PC-9 (cell line): ENCODE measurements around the gene SPATA3.

Source experiments
- CTCF ChIP-seq: fragments of 200-600 bp; sonication (generic); conservative IDR thresholded peaks from 2 replicates; pipeline ENCODE4 v1.6.1; 2017; ENCODE audit warnings: mixed run types, antibody characterized with exemption, mild to moderate bottlenecking, moderate library complexity
- EZH2 ChIP-seq: fragments of 200-600 bp; sonication (generic); IDR thresholded peaks from 2 replicates; pipeline ENCODE4 v1.8.0; 2017; ENCODE audit warnings: antibody characterized with exemption, low read depth

- TF ChIP-seq CTCF (peak; percentile 92), EZH2 (no peak)
Measured at GRCh38 chr2:231056453-231057416, 60.8 kb downstream of the SPATA3 start, which contains the start of gene PSMD1.
